Adipose tissue (tissue), 3 donors: ENCODE results near the gene TEX29. TPM values are rescaled to one million over a fixed set of nuclear protein-coding genes. Genes with fewer than 3 reads are reported as not detected.

Source experiments
- H3K27ac ChIP-seq: one replicate; pipeline ENCODE4 v1.5.1; 2013; ENCODE audit warnings: low read depth, low read length
- WGBS, 3 donors: extraction: QIAGEN DNeasy Blood & Tissue Kit; methylation state at CpG; one replicate each; pipeline ENCODE4 v1.1.7; 2013; 5-methylcytosine and 5-hydroxymethylcytosine counted together
- polyA plus RNA-seq, 3 donors: library from polyadenylated mRNA; stranded (reverse); fragments of 200-250 nt; gene quantifications; one replicate each; pipeline ENCODE4 v1.2.3, GENCODE V29; 2013
- donor health status: healthy with polysubstance abuse.
- donor health status: Bipolar disorder and iron deficiency.
- donor health status: healthy.

Gene TEX29
- polyA plus RNA-seq, 3 donors, result 0.25 to 1.2 (median 0.43) TPM

DNA sequence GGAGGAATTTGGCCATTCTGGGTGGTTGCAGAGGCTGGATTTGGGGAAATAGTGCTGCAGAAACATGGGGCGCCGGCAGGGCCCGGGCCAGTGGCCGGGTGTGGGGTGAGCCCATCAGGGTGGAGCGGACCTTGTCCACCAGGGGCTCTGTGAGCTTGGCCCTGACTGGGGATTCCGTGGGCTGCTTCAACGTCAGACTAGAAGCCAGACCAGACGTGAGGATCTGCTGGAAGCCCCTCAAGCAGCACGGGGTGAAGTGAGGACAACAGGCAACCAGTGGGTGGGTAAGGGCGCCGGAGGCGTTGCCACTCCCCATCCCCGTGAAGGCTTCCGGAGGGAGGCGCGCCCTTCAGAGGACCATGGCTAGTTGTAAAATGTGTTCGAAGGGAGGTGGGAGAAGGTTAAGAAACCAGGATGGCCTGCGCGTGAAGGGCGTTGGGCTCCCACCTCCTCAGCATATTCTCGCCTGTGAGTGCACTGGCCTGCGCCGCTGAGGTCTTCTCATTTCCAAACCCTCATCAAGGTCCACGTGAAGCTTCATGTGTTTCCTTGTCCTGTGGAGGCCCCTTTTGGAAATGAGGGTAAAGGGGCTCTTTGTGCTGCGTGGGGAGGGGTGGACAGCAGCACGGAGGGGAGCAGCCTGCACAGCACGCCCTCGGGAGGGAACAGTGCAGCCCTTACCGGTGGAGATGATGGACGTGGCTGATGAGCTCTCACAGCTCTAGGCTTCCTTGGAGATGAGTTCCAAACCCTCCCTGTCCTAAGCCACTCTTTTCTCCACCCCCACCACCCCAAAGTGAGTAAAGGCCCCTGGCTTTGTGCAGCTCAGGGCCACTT is 8.3 kb downstream of the TEX29 start:
- H3K27ac ChIP-seq, result no peak overlapping the region
- WGBS, 3 donors, result 87 to 91% (median 89%) methylated on average over 23 to 30 of the region's 30 CpGs

DNA sequence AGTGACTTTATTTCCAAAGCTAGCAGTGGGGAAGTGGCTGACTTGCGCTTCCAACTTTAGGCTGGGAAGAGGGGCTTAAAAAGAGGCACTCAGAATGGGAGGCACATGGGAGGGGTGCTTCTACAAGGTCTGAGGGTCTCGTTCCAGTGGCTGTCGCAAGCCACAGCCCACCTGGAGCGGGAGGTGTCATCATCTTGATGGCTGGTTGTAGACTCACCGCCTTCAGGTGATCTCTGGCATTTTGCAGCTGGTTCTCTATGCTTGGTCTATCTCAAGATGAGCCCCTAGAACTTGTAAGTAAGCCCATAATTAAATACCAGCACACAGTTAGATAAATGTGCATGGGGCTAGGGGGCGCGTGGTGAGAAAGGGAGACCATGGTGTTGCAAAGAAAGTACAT is 9.2 kb downstream of the TEX29 start:
- WGBS, 3 donors, result 87 to 91% (median 90%) methylated on average over 7 of the region's 7 CpGs

DNA sequence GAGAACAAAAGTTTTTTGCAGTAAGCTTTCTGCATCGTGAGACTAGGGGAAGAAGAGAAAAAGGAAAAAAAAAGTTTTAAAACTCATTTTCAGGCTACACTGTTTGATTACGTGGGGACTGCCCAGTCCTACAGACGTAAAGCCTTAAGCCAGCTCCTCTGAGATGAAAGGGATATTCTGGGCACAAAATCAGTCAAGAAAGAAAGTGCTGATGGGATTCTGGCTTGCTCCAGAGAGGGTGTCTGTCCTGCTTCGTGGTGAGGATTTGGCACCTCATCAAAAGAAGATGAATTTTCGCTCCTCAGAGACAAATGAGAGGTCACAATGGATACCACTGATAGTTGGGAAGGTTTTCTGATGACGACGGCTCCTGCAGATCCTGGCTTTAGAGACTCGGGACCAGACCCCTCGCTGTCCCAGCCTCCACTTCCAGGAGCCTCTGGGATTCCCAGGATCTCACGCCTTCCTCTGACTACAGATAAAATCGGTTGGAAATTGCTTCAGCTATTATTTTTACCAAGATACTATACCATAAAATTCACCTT is 9.7 kb downstream of the TEX29 start:
- WGBS, 3 donors, result 68 to 79% (median 68%) methylated on average over 11 of the region's 11 CpGs
- H3K27ac ChIP-seq, result no peak overlapping the region

More for the DNA sequence above, 9.2 kb downstream of the TEX29 start:
- H3K27ac ChIP-seq, result no peak overlapping the region

DNA sequence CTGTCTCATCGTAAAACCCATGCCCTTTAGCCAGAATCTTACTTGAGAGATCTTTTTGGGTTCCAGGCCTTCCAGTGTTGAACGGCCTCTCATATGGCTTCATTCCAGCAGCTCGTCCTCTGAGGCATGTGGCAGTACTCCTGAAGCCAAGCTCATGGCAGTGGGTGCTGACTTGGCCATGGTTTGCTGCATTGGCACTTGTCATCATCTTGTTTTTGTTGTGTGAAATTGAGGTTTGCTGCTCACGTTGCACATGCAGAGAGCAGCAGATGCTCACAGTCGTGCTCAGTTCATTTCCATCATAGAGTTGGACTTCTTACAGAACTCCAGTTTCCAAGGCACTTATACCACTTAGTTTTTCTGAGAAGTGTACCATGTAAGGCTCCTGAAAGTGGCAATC is 14.9 kb downstream of the TEX29 start:
- WGBS, 3 donors, result 82 to 83% (median 83%) methylated on average over 5 of the region's 5 CpGs
- no peak overlapping the region for H3K27ac ChIP-seq

DNA sequence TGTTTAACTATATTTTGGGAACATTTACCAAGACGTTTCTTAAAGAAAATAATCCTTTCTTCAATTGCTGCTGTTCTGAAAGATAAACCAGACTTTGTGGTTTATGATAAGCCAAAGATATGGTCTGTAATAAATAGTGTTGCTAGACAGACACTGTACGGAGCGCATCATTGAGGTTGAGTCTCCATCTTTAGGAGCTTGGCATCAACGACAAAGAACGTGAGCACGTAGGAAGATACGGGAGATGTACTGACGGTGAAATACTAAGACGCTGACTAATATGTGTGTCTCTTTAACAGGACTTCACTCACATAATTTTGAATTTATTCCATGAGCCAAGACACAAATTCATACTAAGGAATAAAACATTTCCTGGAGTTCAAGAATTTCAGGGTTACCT is 16.2 kb downstream of the TEX29 start:
- no peak overlapping the region for H3K27ac ChIP-seq
- 87 to 91% (median 90%) methylated on average over 9 of the region's 9 CpGs for WGBS, 3 donors

DNA sequence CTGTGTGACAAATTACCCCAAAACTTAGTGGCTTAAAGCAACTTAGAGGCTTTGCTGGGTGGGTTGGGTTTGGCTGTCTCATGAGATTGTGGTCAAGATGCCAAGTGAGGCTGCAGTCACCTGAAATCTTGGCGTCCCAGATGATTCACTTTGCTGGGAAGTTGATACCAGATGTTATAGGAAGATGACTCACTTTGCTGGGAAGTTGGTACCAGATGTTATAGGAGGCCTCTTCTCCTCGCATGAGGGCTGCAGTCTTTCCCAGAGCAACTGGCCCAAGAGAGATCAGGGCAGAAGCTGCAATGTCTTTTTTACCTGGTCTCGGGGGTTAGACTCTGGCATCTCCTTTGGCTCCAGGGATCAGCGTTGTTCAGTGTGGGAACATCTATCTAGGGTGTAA is 16.8 kb downstream of the TEX29 start:
- no peak overlapping the region for H3K27ac ChIP-seq
- WGBS, 3 donors, result 81 to 88% (median 85%) methylated on average over 4 of the region's 4 CpGs

DNA sequence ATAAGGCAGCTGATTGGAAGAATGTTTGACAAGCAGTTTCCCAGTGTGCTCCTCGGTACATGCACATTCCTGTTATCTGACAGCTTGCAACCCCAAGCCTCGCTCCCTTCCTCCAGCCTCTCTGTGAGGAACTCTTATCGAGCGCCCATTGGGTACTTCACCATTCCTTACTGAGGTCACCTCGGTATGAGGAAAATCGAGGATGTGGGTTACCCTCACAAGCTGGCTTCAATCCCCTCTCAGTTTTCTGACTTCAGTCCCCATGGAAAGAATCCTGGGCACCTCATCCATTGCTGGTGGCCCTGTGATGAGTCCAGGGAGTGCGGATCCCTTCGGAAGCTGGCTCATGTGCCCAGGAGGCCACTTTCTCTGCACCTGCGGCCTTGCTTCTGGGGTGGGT is 17.3 kb downstream of the TEX29 start:
- WGBS, 3 donors, result 79 to 93% (median 84%) methylated on average over 9 of the region's 9 CpGs
- H3K27ac ChIP-seq, result no peak overlapping the region

DNA sequence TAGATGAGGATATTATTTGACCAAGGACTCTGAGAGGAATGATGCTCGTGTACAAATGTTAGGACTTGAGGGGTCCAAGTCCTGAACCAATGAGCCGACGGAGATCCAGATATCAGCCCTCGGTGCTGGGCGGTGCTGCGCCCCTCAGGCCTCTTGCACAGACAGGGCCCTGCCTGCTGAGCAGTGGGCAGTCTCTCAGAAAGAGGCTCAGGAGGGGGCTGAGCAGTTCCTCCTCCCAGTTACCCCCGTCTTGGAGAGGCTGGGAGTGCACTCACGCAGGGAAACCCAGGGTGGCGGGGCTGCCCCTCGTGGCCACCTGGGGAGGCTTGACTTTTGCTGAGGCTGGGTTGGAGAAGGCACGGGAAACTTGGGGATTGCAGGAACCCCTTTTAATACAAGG is 18.4 kb downstream of the TEX29 start:
- 85 to 91% (median 87%) methylated on average over 10 to 11 of the region's 11 CpGs for WGBS, 3 donors

DNA sequence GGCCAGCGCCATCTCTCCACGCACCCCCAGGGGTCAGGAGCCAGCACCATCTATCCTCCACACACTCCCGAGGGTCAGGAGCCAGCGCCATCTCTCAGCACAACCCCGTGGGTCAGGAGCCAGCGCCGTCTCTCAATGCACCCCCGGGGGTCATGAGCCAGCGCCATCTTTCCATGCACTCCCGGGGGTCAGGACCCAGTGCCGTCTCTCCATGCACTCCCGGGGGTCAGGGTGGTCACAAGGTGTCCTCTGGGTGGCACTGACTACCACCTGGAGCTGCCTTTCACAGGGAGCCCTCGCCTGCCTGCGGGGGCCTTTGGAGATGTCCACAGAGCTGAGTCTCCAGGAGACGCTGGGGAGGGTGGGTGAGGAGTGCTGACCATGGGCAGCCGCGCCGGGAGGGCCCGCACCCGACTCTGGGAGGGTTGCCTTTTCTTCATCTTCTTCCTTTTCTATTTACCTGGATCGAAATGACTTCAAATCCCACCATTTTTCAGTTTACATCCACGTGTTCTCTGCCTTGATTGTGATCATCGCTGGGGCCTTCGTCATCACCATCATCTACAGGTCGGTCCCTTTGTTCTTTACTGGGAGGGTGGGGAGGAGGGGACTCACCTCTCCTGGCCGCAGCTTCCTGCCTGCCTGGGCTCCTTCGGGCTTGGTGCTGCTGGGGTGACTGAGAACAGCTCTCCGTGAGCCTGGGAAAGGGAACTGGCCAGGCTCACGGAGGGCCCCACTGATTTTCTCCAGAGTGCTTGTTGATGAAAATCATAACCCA is 19.1 kb downstream of the TEX29 start:
- WGBS, 3 donors, result 95 to 96% (median 95%) methylated on average over 29 of the region's 29 CpGs
- no peak overlapping the region for H3K27ac ChIP-seq

More for the DNA sequence above, 18.4 kb downstream of the TEX29 start:
- no peak overlapping the region for H3K27ac ChIP-seq

DNA sequence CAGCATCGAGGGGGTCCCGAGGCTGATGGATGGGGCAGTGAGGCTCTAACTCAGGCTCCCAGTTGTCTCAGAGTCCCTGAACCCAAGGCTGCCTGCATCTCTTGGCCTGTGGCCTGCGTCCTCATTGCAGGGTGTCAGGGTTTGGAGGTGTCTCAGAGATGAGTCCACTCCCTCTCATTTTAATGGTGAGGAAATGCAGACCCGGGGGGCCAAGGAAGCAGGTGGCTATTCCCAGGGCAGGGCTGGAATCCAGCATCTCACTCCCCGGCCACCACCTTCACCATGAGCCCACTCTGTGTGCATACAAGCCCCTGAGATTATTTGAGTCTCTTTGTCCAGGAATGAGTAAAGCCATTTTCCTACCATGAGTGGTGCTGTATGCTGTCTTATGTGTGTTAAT is 21.4 kb downstream of the TEX29 start:
- WGBS, 3 donors, result 91 to 94% (median 93%) methylated on average over 5 of the region's 5 CpGs
- no peak overlapping the region for H3K27ac ChIP-seq

DNA sequence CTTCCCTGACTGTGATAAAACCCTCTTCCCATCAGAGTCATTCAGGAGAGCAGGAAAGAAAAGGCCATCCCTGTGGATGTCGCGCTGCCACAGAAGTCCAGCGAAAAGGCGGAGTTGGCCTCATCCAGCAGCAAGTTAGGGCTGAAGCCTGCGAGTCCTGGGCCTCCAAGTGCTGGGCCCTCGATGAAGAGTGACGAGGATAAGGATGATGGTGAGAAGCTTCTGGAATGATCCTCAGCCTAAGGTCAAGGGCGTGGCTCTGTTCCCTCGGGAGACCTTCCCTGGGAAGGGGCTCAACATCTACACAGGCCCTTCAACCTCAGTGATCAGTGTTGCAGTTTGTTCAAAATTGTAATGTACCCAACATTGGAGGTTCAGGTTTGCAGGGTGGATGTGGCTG is 22.3 kb downstream of the TEX29 start:
- no peak overlapping the region for H3K27ac ChIP-seq
- WGBS, 3 donors, result 94 to 97% (median 97%) methylated on average over 9 of the region's 9 CpGs

DNA sequence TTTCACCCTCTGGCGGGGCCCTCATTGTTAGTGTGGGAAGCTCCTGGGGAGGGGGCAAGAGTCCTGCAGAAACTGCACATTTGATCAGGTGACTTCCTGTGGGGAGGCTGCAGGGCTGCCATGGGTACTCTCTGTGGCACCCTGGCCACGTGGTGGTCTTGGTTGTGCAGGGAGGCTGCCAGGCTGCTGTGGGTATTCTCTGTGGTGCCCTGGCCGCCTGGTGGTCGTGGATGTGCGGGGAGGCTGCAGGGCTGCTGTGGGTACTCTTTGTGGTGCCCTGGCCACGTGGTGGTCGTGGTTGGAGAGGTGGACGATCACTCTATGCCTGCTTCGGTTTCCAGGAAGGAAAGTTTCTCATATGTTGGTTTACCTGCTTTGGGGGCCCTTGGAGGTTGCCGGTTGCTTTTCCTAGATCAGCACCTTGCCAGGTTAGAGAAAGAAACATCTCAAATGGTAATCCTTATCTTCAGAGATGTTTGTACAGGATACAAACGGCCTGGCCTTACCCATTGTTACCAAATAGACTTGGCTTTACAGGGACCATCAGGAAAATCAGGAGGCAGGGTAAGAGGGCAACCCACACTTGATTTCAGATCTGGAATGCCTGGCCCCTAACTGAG is 22.9 kb downstream of the TEX29 start:
- no peak overlapping the region for H3K27ac ChIP-seq
- 78 to 86% (median 80%) methylated on average over 11 of the region's 11 CpGs for WGBS, 3 donors

DNA sequence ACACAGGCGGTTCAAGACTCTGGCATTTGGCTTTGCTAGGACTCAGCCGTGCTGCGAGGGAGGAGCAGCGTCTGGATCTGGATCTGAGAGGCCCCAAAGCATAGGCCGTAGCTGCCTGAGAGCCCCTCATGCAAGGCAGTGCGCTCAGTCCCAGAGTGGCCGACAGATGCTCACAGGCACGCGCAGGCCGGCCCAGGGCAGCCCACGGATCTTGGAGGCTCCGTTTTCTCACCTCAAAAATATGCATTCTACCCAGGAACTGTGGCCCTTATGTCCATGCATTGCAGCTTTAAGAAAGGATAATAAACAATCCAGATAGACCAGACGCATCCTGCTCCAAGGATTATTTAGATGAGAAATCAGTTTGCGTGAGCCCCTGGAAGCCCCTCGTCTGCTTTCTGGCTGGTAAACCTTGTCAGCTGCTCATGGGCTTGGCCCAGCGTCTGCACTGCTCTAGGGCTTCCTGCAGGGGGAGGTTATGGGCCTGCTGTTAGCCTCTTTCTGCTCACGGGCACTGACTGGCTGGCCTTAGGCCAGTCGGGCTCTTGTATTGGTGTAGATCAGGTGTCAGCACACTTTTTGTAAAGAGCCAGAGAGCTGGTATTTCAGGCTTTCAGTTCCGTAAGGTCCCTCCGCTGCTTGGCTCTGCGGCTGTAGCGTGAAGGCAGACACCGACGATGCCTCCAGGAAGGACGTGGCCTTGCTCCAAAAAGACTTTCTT is 24.2 kb downstream of the TEX29 start:
- no peak overlapping the region for H3K27ac ChIP-seq
- 53 to 81% (median 76%) methylated on average over 25 of the region's 25 CpGs for WGBS, 3 donors

DNA sequence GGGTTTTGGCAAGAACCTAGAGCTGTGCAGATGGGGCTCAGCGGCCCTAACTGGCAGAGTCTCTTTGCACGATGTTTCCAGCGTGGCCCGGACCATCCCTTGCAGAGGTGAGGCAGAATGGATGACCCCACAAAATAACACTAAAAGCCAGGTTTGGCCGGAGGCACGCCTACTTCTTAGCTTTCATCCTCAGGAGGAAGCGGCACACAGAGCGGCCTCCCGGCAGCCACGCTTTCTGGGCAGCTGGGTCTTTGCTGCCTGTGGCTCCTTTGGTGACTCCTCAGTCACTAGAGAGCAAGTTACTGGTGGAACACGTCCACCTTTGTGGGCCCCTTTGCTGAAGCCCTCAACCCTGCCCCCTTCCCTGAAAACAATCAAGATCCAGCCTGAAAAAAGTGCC is 25.2 kb downstream of the TEX29 start:
- WGBS, 3 donors, result 85 to 92% (median 88%) methylated on average over 11 of the region's 11 CpGs

DNA sequence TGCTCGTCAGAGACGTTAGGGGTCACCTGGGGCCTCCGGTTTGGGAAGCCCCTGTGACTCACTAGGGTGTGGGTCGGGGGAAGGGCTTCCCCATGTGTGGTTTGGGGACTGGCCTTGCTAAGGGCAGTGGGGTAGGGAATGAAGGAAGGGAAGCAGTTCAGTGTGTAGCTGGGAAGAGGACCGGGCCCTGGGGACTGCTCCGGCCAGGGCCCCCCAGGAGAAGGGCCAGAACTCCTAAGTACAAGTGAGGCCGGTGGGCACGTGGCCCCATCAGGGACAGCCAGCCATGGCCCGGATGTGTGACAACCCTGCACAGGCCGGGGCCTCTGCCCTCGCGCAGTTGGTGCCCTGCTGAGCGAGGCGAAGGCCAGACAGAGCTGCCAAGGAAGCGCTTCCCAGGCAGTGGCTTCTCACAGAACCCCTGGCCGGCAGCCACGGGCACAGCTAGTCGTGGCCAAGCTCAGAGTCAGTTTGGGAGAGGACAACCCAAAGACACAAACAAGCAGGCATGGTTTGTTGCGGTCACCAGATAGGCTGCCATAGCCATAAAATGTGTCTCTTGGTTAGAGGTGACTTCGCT is 25.7 kb downstream of the TEX29 start:
- no peak overlapping the region for H3K27ac ChIP-seq
- 88 to 90% (median 89%) methylated on average over 20 of the region's 20 CpGs for WGBS, 3 donors

More for the DNA sequence above, 25.2 kb downstream of the TEX29 start:
- H3K27ac ChIP-seq, result no peak overlapping the region

DNA sequence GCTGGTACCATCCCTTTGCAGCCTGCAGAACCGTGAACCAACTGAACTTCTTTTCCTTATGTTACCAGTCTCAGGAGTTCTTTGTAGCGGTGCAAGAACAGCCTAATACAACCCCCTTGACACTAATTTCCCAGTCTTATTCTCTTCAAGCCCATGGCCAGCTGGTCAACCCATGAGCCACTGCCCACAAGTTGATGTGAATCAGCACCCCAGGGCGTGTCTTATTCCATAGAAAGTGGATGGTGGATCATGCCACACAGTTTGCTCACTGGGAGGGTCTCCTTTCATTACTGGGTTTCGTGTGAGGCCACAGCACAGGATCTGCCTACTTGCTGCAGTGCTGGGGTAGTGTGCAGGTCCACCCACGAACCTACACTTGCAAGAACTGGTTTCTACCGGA is 27.0 kb downstream of the TEX29 start:
- 86 to 92% (median 87%) methylated on average over 6 of the region's 6 CpGs for WGBS, 3 donors
- no peak overlapping the region for H3K27ac ChIP-seq

DNA sequence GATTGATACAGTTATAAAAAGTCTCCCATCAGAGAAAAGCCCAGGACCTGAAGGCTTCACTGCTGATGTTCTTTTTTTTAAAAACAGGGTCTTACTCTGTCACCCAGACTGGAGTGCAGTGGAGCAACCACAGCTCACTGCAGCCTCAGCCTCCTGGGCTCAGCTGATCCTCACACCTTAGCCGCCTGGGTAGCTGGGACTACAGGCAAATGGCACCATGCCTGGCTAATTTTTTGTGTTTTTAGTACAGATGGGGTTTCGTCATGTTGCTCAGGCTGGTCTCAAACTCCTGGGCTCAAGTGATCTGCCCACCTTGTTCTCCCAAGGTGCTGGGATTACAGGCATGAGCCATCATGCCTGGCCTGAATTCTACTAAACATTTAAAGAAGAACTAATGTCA is 33.1 kb downstream of the TEX29 start:
- WGBS, 3 donors, result 78 to 87% (median 80%) methylated on average over 2 of the region's 2 CpGs
- no peak overlapping the region for H3K27ac ChIP-seq

DNA sequence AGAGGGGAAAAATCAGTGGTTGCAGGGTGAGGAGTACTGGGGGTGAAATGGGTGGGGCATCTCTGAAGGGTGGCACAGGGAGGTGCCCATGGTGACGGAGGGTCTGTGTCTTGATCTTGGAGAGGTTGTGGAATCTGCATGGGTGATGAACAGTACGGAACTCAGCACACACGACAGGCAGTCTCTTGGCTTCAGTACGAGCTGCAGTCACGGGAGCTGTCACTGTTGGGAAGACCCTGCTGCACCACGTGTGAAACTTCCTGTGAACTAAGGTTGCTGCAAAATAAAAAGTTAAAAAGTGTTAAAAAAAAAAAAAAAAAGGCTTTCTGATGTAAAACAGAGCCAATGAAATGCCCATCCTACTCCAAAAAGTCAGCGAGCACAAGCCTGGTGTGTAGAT is 34.3 kb downstream of the TEX29 start:
- no peak overlapping the region for H3K27ac ChIP-seq
- WGBS, 3 donors, result 44 to 65% (median 58%) methylated on average over 7 of the region's 7 CpGs
